Measurements from ENCODE around the gene NECTIN2. TPM values are rescaled to one million over a fixed set of nuclear protein-coding genes. Genes with fewer than 3 reads are reported as not detected.
A peak's percentile ranks its signal among the peaks of the same experiment; 100 is the strongest.
"Not testable (repeated sequence)": the region's sequence is repeated elsewhere in the genome, so short reads cannot be mapped to it uniquely, and the experiment has no call there.

Gene NECTIN2
- total RNA-seq, 1 experiment from 2014 or later, result 96.3 TPM

DNA sequence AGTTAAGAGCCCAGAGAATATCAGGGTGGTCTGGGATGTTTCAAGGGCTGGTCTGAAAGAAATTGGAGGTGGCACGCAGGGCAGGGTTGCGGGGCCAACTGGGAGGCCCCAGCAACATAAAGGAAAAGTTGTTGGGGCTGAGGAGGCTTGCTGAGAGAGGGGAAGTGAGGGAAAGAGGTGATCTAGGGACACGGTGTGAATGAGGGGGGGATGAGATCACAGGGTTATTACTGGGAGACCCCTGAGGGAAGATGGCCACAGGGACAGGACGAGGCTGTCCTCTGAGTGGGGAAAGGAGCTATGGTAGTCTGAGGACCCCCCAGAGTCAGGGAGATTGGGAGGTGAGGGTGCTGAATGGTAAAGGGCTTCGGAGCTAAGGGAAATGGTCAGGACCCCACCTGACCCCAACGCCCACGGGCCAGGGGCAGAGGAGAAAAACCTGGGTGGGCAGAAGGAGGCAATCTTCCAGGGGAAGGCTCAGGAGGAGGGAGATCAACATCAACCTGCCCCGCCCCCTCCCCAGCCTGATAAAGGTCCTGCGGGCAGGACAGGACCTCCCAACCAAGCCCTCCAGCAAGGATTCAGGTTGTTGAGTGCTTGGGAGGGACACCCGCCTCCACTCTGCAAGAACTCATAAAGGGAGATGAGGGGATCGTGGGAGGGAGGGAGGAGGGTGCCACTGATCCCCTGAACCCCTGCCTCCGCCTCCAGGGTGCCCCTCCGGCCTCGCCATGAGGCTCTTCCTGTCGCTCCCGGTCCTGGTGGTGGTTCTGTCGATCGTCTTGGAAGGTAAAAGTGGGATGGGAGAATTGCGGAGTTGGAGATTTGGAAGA lies 80.4 kb downstream of the NECTIN2 start:
- CTCF ChIA-PET, result not testable (repeated sequence)
- POLR2A ChIA-PET, result interaction anchor here (0.5 kb wide), 1 partner anchor 1260 kb away, joined by 3 read pairs; no protein-coding TSS in a partner anchor

DNA sequence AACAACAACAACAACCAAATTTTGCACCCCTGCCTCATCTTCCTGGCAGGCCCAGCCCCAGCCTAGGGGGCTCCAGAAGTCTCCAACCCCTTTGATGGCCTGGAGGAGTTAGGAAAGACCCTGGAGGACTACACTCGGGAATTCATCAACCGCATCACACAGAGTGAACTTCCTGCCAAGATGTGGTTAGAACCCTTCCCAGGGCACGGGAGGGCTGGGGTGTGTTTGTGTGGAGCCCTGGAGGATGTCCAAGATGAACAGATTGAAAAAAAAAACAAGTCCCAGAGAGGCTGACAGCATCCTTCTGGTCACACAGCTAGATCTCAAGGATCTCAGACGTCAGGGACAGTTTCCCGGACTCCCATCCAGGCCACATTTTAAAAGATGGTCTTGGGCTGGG lies 81.6 kb downstream of the NECTIN2 start:
- peak overlapping the region; percentile 60; the same call in 1 of the 2 replicates for H3K4me2 ChIP-seq (ENCODE audit: low read length)
- H3K27me3 ChIP-seq (ENCODE audit: insufficient read depth, low read length), result no peaks in the 10 kb centered on the region
- H3K9me3 ChIP-seq (ENCODE audit: control insufficient read depth in 1 of 2, insufficient read depth in 1 of 2, low read depth in 1 of 2, low read length in 2 of 2), result no peaks in the 10 kb centered on the region
- CTCF ChIA-PET, result no interaction called here
- RAD21 ChIA-PET (ENCODE audit: low non-redundant PET in 1 of 2, low total read pairs in 2 of 2, uncharacterized antibody in 2 of 2, unreplicated experiment in 2 of 2), result no interaction called here
- DNase-seq (ENCODE audit: low read depth, low spot score) (no peak), ATAC-seq (no peak)
- POLR2A ChIA-PET, result no interaction called here
- H3K9me2 ChIP-seq (ENCODE audit: insufficient read depth), result no peaks in the 10 kb centered on the region
- no TSS peak for BruUV-seq (replicated peaks)
- H2AFZ ChIP-seq (ENCODE audit: low read depth, low read length, poor library complexity, severe bottlenecking), result peak overlapping the region; percentile 41
- no peak overlapping the region for H3K4me3 ChIP-seq (replicated peaks in 1 of 2; ENCODE audit: low read depth in 1 of 2, low read length in 2 of 2)
- intact Hi-C loops (cut with micrococcal nuclease), result no loop called here
- 0 out of 2 replicates have a peak overlapping the region, but pooled peaks have one; percentile 8 for H3K9ac ChIP-seq (ENCODE audit: low read length)
- H3K27ac ChIP-seq (ENCODE audit: low read depth, low read length), result no peak overlapping the region
- H3K79me2 ChIP-seq (ENCODE audit: insufficient read depth, low read length), result no peaks in the 10 kb centered on the region
- peaks cover 0 to 14% of the 10 kb centered on the region in 2 experiments; a peak in 3 of 4 replicates for H3K4me1 ChIP-seq (ENCODE audit: control insufficient read depth in 1 of 2, insufficient read depth in 2 of 2, low read length in 2 of 2)
- no peaks in the 10 kb centered on the region for H4K20me1 ChIP-seq (ENCODE audit: insufficient read depth)
- no peak for TF ChIP-seq YY1 (IDR thresholded peaks at IDR 0.05; ENCODE audit: extremely low read depth, insufficient replicate concordance, low read depth, low read length)
- TF ChIP-seq TCF7L2 (IDR thresholded peaks at IDR 0.05; ENCODE audit: borderline replicate concordance, extremely low read depth, insufficient read depth, insufficient read length), result no peak
- TF ChIP-seq, protein P1, sequence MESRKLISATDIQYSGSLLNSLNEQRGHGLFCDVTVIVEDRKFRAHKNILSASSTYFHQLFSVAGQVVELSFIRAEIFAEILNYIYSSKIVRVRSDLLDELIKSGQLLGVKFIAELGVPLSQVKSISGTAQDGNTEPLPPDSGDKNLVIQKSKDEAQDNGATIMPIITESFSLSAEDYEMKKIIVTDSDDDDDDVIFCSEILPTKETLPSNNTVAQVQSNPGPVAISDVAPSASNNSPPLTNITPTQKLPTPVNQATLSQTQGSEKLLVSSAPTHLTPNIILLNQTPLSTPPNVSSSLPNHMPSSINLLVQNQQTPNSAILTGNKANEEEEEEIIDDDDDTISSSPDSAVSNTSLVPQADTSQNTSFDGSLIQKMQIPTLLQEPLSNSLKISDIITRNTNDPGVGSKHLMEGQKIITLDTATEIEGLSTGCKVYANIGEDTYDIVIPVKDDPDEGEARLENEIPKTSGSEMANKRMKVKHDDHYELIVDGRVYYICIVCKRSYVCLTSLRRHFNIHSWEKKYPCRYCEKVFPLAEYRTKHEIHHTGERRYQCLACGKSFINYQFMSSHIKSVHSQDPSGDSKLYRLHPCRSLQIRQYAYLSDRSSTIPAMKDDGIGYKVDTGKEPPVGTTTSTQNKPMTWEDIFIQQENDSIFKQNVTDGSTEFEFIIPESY (IDR thresholded peaks at IDR 0.05; ENCODE audit: extremely low read depth, insufficient replicate concordance, low read length), result no peak
- TF ChIP-seq RAD21 (IDR thresholded peaks at IDR 0.05; ENCODE audit: low read depth), result no peak
- TF ChIP-seq, protein P2, sequence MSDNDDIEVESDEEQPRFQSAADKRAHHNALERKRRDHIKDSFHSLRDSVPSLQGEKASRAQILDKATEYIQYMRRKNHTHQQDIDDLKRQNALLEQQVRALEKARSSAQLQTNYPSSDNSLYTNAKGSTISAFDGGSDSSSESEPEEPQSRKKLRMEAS (IDR thresholded peaks at IDR 0.05), result no peak
- no peak for TF ChIP-seq POLR2A (IDR thresholded peaks at IDR 0.05; ENCODE audit: borderline replicate concordance, extremely low read depth, insufficient read depth, insufficient read length)
- no peak for TF ChIP-seq EGR1 (IDR thresholded peaks at IDR 0.05; ENCODE audit: low read depth)
- TF ChIP-seq JUND (IDR thresholded peaks at IDR 0.05), result no peak
- no peak for TF ChIP-seq CBX3 (IDR thresholded peaks at IDR 0.05; ENCODE audit: low read depth)
- TF ChIP-seq ZFX (IDR thresholded peaks at IDR 0.05), result no peak
- TF ChIP-seq FOSL1 (IDR thresholded peaks at IDR 0.05; ENCODE audit: low read depth), result no peak
- no peak for TF ChIP-seq SRF (IDR thresholded peaks at IDR 0.05; ENCODE audit: low read depth)
- no peak for TF ChIP-seq ZNF274 (IDR thresholded peaks at IDR 0.05; ENCODE audit: low read depth, low read length)
- H3K36me3 ChIP-seq (ENCODE audit: control insufficient read depth in 1 of 2, insufficient read depth in 2 of 2, low read length in 2 of 2), result no peaks in the 10 kb centered on the region

More for the DNA sequence above, 80.4 kb downstream of the NECTIN2 start:
- peaks cover 0 to 14% of the 10 kb centered on the region in 2 experiments; a peak in 3 of 4 replicates for H3K4me1 ChIP-seq (ENCODE audit: control insufficient read depth in 1 of 2, insufficient read depth in 2 of 2, low read length in 2 of 2)
- H4K20me1 ChIP-seq (ENCODE audit: insufficient read depth); H3K9me3 ChIP-seq (ENCODE audit: control insufficient read depth in 1 of 2, insufficient read depth in 1 of 2, low read depth in 1 of 2, low read length in 2 of 2); H3K4me3 ChIP-seq (replicated peaks in 1 of 2; ENCODE audit: low read depth in 1 of 2, low read length in 2 of 2); H3K79me2 ChIP-seq (ENCODE audit: insufficient read depth, low read length); DNase-seq (ENCODE audit: low read depth, low spot score); H3K9me2 ChIP-seq (ENCODE audit: insufficient read depth); H3K27me3 ChIP-seq (ENCODE audit: insufficient read depth, low read length); H3K36me3 ChIP-seq (ENCODE audit: control insufficient read depth in 1 of 2, insufficient read depth in 2 of 2, low read length in 2 of 2); intact Hi-C loops (cut with micrococcal nuclease); BruUV-seq (replicated peaks); H3K27ac ChIP-seq (ENCODE audit: low read depth, low read length): not testable (repeated sequence)
- 0 out of 2 replicates have a peak overlapping the region, but pooled peaks have one; percentile 8 for H3K9ac ChIP-seq (ENCODE audit: low read length)
- H2AFZ ChIP-seq (ENCODE audit: low read depth, low read length, poor library complexity, severe bottlenecking), result peak overlapping the region; percentile 85
- ATAC-seq, result peak; percentile 46
- H3K4me2 ChIP-seq (ENCODE audit: low read length), result peak overlapping the region; percentile 60
- RAD21 ChIA-PET (ENCODE audit: low non-redundant PET in 1 of 2, low total read pairs in 2 of 2, uncharacterized antibody in 2 of 2, unreplicated experiment in 2 of 2), result interaction anchor here in 1 of 2 experiments (0.6 kb wide), 1 partner anchor 26 kb away, joined by 3 read pairs; no protein-coding TSS in a partner anchor
